ENCODE results near the gene NFKBIZ.
A peak's percentile ranks its signal among the peaks of the same experiment; 100 is the strongest.

NFKBIZ gene

GRCh38 chr3:101812895-101813294 is 36.4 kb upstream of the NFKBIZ start:
- TF ChIP-seq MYC (IDR thresholded peaks at IDR 0.05; ENCODE audit: low read depth, low read length) = no peak
- no peak for TF ChIP-seq POLR2A (IDR thresholded peaks at IDR 0.05; ENCODE audit: extremely low read depth, insufficient read length)
- no peak for TF ChIP-seq MAX (IDR thresholded peaks at IDR 0.05; ENCODE audit: low read depth, low read length)
- TF ChIP-seq, protein P1, sequence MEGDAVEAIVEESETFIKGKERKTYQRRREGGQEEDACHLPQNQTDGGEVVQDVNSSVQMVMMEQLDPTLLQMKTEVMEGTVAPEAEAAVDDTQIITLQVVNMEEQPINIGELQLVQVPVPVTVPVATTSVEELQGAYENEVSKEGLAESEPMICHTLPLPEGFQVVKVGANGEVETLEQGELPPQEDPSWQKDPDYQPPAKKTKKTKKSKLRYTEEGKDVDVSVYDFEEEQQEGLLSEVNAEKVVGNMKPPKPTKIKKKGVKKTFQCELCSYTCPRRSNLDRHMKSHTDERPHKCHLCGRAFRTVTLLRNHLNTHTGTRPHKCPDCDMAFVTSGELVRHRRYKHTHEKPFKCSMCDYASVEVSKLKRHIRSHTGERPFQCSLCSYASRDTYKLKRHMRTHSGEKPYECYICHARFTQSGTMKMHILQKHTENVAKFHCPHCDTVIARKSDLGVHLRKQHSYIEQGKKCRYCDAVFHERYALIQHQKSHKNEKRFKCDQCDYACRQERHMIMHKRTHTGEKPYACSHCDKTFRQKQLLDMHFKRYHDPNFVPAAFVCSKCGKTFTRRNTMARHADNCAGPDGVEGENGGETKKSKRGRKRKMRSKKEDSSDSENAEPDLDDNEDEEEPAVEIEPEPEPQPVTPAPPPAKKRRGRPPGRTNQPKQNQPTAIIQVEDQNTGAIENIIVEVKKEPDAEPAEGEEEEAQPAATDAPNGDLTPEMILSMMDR (IDR thresholded peaks at IDR 0.05; ENCODE audit: low read depth, low read length) = no peak
- no peak for DNase-seq (ENCODE audit: low read depth)
- H3K4me3 ChIP-seq (ENCODE audit: low read depth, low read length) = no peak overlapping the region

GRCh38 chr3:101813817-101814440 is 35.4 kb upstream of the NFKBIZ start:
- no peak overlapping the region for H3K4me3 ChIP-seq (ENCODE audit: low read depth, low read length)
- DNase-seq (ENCODE audit: low read depth) = peak; percentile 37
- TF ChIP-seq POLR2A (IDR thresholded peaks at IDR 0.05; ENCODE audit: extremely low read depth, insufficient read length) (no peak), MYC (IDR thresholded peaks at IDR 0.05; ENCODE audit: low read depth, low read length) (no peak), MAX (IDR thresholded peaks at IDR 0.05; ENCODE audit: low read depth, low read length) (no peak)
- TF ChIP-seq, protein P1 (IDR thresholded peaks at IDR 0.05; ENCODE audit: low read depth, low read length) = peak; percentile 26

- no peak for TF ChIP-seq MYC (IDR thresholded peaks at IDR 0.05; ENCODE audit: low read depth, low read length)
- TF ChIP-seq, protein P1 (IDR thresholded peaks at IDR 0.05; ENCODE audit: low read depth, low read length) = no peak
- no peak for DNase-seq (ENCODE audit: low read depth)
- H3K4me3 ChIP-seq (ENCODE audit: low read depth, low read length) = no peak overlapping the region
Observed at GRCh38 chr3:101814835-101815234, 34.5 kb upstream of the NFKBIZ start.

DNA sequence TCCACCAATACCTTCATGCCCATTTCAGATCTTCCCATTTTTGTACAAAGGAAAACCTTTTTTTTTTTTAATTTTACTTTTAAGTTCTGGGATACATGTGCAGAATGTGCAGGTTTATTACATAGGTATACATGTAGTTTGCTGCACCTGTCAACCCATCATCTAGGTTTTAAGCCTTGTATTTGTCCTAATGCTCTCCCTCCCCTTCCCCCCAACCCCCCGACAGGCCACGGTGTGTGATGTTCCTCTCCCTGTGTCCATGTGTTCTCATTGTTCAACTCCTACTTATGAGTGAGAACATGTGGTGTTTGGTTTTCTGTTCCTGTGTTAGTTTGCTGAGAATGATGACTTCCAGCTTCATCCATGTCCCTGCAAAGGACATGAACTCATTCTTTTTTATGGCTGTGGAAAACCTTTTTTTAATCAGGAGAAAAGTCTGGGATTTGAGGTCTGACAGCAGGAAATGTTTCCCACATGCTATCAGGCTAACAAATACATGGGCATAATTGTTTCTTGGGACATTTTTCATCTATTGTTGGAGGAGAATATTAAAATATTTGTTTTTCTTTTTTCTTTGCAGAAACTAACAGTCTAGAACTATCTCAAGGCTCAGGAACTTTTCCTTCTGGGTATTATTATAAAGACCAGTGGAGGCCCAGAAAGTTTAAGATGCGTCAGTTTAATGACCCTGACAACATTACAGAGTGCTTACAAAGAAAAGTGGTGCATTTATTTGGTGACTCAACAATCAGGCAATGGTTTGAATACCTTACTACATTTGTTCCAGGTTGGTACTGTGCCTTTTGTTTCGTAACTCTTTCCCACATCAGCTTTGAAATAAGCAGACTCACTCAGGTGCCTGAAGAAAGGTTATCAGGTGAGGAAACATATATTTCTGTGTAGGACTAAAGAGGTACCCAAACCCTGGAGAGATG is 32.8 kb upstream of the NFKBIZ start:
- TF ChIP-seq MAX (IDR thresholded peaks at IDR 0.05; ENCODE audit: low read depth, low read length) (no peak), POLR2A (IDR thresholded peaks at IDR 0.05; ENCODE audit: extremely low read depth, insufficient read length) (no peak), MYC (IDR thresholded peaks at IDR 0.05; ENCODE audit: low read depth, low read length) (no peak)
- TF ChIP-seq, protein P1 (IDR thresholded peaks at IDR 0.05; ENCODE audit: low read depth, low read length) = no peak
- H3K4me3 ChIP-seq (ENCODE audit: low read depth, low read length) = no peak overlapping the region
- no peak for DNase-seq (ENCODE audit: low read depth)

- no peak for TF ChIP-seq MYC (IDR thresholded peaks at IDR 0.05; ENCODE audit: low read depth, low read length)
- TF ChIP-seq, protein P1 (IDR thresholded peaks at IDR 0.05; ENCODE audit: low read depth, low read length) = no peak
- no peak overlapping the region for H3K4me3 ChIP-seq (ENCODE audit: low read depth, low read length)
- DNase-seq (ENCODE audit: low read depth) = no peak
Observed at GRCh38 chr3:101817992-101818391, 31.3 kb upstream of the NFKBIZ start.
